ENCODE data around the gene CD2AP. TPM values are rescaled to one million over a fixed set of nuclear protein-coding genes. Genes with fewer than 3 reads are reported as not detected.

The CD2AP gene
- total RNA-seq, 1 experiment from 2014 or later: 41.8 TPM

DNA sequence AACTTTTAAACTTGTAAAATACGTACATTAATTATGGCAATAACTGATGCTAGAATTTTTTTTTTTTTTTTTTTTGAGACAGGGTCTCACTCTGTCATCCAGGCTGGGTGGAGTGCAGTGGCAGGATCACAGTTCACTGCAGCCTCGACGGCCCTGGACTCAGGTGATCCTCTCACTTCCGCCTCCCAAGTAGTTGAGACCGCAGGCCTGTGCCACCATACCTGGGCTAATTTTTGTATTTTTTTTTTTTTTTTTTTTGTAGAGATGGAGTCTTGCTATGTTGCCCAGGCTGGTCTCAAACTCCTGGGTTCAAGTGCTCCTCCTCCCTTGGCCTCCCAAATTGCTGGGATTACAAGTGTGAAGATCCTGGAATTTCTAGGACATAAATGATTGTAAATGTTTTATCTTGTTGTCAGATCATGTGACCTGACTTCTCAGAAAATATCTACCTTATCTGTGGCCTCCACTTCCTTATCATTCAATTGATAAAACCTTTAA lies 2.2 kb upstream of the CD2AP start:
- Histone ChIP-seq H3K27me3 (ENCODE audit: control insufficient read depth, insufficient read depth, low read length) (no peaks in the 10 kb centered on the region), H3K36me3 (ENCODE audit: control insufficient read depth, insufficient read depth, low read length) (peaks cover 7% of the 10 kb centered on the region; the same call in 1 of the 2 replicates), H3K9me3 (ENCODE audit: control insufficient read depth, insufficient read depth, low read depth, low read length) (no peaks in the 10 kb centered on the region), H3K4me3 (ENCODE audit: low read depth in 2 of 2, low read length in 2 of 2) (no peak overlapping the region), H3K27ac (ENCODE audit: low read length) (no peak overlapping the region), H3K4me1 (ENCODE audit: control insufficient read depth, insufficient read depth, low read length) (peaks cover 17% of the 10 kb centered on the region)
- BruUV-seq (replicated peaks): no TSS peak
- CTCF ChIA-PET: no interaction called here
- in situ Hi-C loops (cut with HindIII; ENCODE audit: low pct_unique_long_range_greater_than_20kb, low sequenced_read_pairs): no loop called here
- no peak for TF ChIP-seq TCF7L2 (IDR thresholded peaks at IDR 0.05; ENCODE audit: low read depth, low read length)
- no peak for TF ChIP-seq SIN3A (IDR thresholded peaks at IDR 0.05; ENCODE audit: borderline replicate concordance, insufficient read depth, low read depth, low read length)
- TF ChIP-seq POLR2AphosphoS5 (IDR thresholded peaks at IDR 0.05; ENCODE audit: low read depth, low read length): no peak
- POLR2A ChIA-PET: no interaction called here
- intact Hi-C loops (cut with micrococcal nuclease; ENCODE audit: unreplicated experiment): no loop called here
- ATAC-seq (no peak), DNase-seq (ENCODE audit: low read depth, low spot score) (no peak)

DNA sequence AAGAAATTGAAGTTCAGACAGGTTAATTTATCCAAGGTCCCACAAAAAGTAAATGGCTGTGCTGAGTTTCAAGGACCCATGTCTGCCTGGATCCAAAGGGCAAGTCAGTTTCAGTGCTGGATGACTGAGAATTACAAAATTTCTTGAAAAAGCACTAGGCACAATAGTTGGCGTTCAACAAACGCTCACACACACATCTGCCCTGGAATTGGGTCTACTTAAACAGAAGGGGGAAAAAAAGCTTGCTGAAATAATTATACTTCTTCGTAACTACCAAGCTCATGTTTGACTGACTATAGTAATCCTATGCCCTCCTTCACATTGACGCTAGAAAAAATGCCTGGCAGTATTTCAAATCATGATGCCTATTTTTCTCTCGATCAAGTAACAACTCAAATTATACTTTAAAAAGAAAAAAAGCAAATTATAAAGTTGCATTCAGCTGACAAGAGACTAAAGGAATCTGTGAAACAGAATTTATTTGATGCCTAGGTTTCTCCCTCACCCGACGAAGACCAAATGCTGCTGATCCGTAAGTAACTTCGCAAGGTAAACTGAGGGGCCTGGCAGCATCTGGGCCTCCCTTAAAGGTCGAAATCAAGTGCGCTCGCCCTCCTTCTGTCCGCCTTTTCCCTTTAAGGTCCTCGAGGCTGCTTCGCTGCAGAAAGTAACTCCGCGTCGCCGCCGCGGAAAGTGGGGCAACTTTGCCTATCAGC lies 650 bp upstream of the CD2AP start:
- TF ChIP-seq POLR2AphosphoS5 (IDR thresholded peaks at IDR 0.05; ENCODE audit: low read depth, low read length): no peak
- TF ChIP-seq, protein P1, sequence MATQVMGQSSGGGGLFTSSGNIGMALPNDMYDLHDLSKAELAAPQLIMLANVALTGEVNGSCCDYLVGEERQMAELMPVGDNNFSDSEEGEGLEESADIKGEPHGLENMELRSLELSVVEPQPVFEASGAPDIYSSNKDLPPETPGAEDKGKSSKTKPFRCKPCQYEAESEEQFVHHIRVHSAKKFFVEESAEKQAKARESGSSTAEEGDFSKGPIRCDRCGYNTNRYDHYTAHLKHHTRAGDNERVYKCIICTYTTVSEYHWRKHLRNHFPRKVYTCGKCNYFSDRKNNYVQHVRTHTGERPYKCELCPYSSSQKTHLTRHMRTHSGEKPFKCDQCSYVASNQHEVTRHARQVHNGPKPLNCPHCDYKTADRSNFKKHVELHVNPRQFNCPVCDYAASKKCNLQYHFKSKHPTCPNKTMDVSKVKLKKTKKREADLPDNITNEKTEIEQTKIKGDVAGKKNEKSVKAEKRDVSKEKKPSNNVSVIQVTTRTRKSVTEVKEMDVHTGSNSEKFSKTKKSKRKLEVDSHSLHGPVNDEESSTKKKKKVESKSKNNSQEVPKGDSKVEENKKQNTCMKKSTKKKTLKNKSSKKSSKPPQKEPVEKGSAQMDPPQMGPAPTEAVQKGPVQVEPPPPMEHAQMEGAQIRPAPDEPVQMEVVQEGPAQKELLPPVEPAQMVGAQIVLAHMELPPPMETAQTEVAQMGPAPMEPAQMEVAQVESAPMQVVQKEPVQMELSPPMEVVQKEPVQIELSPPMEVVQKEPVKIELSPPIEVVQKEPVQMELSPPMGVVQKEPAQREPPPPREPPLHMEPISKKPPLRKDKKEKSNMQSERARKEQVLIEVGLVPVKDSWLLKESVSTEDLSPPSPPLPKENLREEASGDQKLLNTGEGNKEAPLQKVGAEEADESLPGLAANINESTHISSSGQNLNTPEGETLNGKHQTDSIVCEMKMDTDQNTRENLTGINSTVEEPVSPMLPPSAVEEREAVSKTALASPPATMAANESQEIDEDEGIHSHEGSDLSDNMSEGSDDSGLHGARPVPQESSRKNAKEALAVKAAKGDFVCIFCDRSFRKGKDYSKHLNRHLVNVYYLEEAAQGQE (IDR thresholded peaks at IDR 0.05; ENCODE audit: insufficient read depth in 1 of 2, low read depth in 2 of 2, low read length in 1 of 2): no peak
- TF ChIP-seq SIN3A (IDR thresholded peaks at IDR 0.05; ENCODE audit: borderline replicate concordance, insufficient read depth, low read depth, low read length): no peak
- TF ChIP-seq, protein P2, sequence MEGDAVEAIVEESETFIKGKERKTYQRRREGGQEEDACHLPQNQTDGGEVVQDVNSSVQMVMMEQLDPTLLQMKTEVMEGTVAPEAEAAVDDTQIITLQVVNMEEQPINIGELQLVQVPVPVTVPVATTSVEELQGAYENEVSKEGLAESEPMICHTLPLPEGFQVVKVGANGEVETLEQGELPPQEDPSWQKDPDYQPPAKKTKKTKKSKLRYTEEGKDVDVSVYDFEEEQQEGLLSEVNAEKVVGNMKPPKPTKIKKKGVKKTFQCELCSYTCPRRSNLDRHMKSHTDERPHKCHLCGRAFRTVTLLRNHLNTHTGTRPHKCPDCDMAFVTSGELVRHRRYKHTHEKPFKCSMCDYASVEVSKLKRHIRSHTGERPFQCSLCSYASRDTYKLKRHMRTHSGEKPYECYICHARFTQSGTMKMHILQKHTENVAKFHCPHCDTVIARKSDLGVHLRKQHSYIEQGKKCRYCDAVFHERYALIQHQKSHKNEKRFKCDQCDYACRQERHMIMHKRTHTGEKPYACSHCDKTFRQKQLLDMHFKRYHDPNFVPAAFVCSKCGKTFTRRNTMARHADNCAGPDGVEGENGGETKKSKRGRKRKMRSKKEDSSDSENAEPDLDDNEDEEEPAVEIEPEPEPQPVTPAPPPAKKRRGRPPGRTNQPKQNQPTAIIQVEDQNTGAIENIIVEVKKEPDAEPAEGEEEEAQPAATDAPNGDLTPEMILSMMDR (IDR thresholded peaks at IDR 0.05): no peak
- no peak for TF ChIP-seq TCF7L2 (IDR thresholded peaks at IDR 0.05; ENCODE audit: low read depth, low read length)
- ChIA-PET POLR2A (interaction anchor here (0.6 kb wide), 1 partner anchor 10 kb away, joined by 3 read pairs; no protein-coding TSS in a partner anchor), CTCF (interaction anchor here (0.6 kb wide), 1 partner anchor 274 kb away, joined by 3 read pairs; no protein-coding TSS in a partner anchor)
- peak overlapping the region; percentile 97 to 99 for H3K4me3 ChIP-seq (ENCODE audit: low read depth in 2 of 2, low read length in 2 of 2)
- H3K36me3 ChIP-seq (ENCODE audit: control insufficient read depth, insufficient read depth, low read length): peaks cover 7% of the 10 kb centered on the region; the same call in 1 of the 2 replicates
- H3K27me3 ChIP-seq (ENCODE audit: control insufficient read depth, insufficient read depth, low read length): no peaks in the 10 kb centered on the region
- peaks cover 27% of the 10 kb centered on the region for H3K4me1 ChIP-seq (ENCODE audit: control insufficient read depth, insufficient read depth, low read length)
- H3K27ac ChIP-seq (ENCODE audit: low read length): peak overlapping the region; percentile 92
- ATAC-seq (no peak), DNase-seq (ENCODE audit: low read depth, low spot score) (no peak)
- no peaks in the 10 kb centered on the region for H3K9me3 ChIP-seq (ENCODE audit: control insufficient read depth, insufficient read depth, low read depth, low read length)
- BruUV-seq (replicated peaks): TSS peak; percentile 97
- in situ Hi-C loops (cut with HindIII; ENCODE audit: low pct_unique_long_range_greater_than_20kb, low sequenced_read_pairs): no loop called here
- intact Hi-C loops (cut with micrococcal nuclease; ENCODE audit: unreplicated experiment): no loop called here

All from Panc1 (cell line).